Stimulated activated CD8-positive, alpha-beta memory T cell treated with anti-CD3 and anti-CD28 coated beads, Interleukin-4, amount 100 ng/mL, for 48 hours (primary cell): Measurements from ENCODE around the gene IRAK3.

Experiments used
- DNase-seq: peaks from one replicate; pipeline ENCODE4 v3.0.0-alpha.2; 2020

IRAK3 gene, protein sequence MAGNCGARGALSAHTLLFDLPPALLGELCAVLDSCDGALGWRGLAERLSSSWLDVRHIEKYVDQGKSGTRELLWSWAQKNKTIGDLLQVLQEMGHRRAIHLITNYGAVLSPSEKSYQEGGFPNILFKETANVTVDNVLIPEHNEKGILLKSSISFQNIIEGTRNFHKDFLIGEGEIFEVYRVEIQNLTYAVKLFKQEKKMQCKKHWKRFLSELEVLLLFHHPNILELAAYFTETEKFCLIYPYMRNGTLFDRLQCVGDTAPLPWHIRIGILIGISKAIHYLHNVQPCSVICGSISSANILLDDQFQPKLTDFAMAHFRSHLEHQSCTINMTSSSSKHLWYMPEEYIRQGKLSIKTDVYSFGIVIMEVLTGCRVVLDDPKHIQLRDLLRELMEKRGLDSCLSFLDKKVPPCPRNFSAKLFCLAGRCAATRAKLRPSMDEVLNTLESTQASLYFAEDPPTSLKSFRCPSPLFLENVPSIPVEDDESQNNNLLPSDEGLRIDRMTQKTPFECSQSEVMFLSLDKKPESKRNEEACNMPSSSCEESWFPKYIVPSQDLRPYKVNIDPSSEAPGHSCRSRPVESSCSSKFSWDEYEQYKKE

DNA sequence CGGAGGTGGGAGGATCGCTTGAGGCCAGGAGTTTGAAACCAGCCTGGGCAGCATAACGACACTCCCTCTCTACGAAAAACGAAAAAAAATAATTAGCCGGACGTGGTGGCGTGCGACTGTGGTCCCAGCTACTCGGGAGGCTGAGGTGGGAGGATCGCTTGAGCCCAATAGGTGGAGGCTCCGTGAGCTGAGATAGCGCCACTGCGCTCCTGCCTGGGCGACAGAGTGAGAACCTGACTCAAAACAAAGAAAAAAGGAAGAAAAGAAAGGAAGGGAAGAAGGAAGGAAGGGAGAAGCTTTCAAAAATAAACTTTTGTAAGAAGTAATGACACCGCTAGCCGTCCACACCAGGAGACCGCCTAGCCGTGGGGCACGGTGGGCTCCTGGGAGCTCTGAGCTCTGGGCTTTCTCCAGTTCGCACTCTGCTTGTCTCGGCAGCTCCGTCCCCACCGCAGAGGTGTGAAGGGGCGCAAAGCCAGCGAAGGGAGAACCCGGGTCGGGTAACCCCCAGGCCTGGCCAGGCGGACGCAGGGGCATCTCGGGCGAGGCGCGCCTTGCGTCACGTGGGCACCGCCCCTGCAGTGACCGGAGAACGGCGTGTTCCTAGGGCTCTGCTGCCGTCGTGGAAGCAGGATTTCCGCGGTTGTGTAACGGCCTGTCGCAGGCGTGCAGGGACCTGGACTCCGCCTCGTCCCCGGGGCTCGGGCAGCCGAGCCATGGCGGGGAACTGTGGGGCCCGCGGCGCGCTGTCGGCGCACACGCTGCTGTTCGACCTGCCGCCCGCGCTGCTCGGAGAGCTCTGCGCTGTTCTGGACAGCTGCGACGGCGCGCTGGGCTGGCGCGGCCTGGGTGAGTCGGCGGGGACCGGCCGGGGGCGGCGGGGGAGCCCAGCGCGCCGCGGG, at the start of gene IRAK3:
Gene IRAK3 (plus strand): TSS at position 631 of the 902 bp plus-strand sequence. CDS start 86 bp downstream, at position 717.
- DNase-seq: peak; percentile 46

DNA sequence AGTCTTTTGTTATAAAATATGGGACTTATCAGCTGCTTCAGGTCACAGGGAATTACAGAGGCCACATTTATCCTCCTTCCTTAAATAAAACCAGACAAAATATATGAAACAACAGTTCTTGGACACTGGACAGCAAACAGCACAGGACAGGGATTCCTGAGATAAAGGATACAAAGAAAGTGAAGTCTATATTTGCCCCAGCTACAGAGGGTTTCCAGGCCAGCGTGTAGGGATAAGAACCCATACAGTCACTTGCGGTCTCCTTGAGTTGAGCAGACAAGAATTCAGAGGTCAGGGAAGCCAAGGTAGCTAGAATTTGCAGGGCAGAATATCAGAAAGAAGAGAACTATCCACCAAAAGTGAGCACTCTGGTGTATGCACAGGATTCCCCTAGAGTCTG, 49.7 kb upstream of the IRAK3 start:
- DNase-seq: no peak

DNA sequence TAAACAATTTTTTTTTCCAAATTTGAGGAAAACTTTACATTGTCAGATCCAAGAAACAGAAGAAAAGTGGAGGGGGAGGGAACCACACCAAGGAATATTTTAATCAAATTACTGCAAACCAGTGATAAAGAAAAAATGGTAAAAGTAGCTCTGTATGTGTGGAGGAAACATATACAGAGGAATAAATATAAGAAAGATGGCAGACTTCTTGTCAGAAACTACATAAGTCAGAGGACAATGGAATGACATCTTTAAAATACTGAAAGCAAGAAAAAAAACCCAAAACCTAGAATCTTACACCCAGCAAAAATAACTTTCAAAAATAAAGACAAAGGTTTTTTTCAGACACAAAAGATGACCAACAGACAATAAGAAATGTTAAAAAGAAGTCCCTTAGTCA, 48.3 kb upstream of the IRAK3 start:
- DNase-seq: no peak

DNA sequence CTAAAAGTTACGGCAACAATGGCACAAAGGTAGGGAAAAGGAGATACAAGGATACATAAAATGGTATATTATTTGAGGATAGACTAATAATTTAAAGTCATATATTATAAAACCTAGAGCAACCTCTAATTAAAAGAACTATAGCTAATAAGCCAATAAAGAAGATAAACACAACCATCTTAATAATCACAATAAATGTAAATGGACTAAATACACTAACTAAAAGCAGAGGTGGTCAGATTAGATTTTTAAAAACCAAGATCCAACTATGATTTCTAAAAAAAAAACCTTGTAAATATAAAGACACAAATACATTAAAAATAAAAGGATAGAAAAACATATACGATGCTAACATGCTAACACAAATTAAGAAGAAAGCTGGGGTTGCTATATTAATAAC, 47.7 kb upstream of the IRAK3 start:
- DNase-seq: no peak

DNA sequence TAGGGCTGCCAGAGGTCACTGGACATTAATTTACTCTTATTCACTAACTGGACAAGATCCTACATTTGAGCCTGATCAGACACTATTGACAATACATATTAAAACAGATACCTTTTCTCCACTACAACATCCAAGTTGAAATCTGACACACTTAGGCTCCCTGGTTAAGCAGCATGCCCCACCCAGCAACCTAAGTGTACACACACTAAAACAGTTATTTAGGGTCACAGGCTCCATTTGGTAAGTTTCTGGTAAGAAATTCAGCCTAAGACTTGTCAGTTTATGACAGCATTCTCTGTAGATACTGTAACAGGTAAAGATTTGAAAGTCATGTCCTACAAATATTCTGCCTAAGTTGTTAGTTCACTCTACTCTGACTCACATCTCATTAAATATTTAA, 46.2 kb upstream of the IRAK3 start:
- no peak for DNase-seq

DNA sequence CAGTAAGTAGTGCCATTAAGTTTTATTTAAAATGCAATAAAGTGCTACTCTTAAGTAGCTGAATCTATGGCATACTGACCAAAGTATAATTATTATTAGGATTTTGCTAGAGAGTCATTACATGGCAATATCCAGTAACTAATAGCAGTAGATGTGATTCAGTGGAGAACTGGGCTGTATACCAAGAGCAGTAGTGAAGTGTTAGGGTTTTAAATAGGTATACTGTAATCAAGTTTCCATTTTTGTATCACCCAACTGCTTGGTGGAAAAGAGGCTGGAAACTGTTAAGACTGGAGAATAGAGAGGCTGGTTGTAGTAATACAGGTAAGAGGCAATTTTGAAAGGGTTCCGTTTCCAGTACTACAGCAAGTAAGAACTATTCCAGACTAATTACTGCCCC, 45.1 kb upstream of the IRAK3 start:
- no peak for DNase-seq

DNA sequence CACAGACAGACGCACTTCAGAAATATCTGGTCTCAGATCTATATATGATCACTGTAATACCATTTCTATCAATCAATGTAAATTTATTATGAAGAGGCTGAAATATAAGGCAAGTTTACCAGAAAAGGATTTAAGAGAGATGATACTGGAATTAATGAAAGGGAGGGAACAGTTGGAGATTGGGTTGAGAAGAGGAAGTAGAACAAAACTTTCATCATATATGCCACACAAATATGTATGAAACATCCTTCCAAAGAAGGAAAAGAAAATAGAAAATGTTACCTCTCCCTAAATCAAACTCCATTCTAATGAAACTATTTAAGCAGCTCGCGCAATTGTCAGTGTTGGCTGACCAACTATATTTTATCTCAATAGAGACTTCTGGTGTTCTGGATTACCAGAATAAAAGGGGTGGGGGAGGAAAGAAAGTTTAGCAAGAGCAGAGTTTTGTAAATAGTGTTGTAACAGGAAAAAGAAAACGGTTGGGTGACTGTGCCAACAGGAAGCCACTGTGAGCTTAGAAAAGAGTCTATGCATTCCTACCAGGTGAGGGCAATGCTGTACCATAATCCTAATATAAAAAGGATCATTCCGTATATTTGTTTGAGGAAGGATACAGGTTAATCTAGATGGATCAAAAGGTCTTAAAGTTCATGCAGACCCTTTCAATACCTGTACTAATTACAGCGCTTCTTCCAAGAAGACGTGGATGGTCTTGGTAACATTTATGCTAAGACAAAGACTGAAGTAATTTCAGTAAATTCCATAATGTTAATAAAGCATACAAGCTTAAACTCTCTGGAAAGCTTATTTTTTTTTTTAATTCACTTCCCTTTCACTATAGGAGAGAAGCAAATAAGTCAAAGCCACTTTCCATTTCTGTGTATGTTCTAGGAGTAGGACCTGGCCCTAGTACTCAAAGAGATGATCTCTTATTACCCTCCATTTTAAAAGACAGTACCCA, 43.9 kb upstream of the IRAK3 start:
- no peak for DNase-seq

DNA sequence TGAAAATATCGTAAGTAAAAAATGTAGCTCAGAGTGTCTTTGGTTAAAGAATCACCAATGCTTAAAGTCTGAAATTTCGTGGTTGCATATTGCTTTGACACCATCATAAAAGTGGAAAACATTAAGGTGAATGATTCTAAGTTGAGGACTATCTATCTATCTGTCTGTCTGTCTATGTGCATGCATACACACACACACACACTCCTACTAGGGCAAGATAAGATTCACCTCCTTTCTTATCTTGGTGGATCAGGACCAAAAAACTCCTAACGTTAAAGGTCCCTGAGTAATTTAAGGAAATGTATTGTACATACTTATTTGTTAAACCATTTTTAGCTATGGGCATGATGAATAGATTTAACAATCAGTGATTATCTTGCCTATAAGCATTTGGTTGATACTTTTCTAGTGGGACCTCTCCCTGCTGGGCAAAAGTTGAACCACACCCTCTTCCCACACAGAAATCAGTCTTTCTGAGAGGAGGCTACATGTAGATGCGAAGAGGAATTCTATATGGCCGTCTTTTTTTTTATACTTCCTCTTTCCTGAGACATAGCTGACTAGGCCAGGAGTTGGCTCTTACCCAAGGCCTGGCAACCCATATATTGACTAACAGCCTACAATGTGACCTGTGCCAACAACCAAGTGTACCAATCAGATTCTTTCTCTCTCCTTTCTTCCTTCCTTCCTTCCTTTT, 39.2 kb upstream of the IRAK3 start:
- no peak for DNase-seq

DNA sequence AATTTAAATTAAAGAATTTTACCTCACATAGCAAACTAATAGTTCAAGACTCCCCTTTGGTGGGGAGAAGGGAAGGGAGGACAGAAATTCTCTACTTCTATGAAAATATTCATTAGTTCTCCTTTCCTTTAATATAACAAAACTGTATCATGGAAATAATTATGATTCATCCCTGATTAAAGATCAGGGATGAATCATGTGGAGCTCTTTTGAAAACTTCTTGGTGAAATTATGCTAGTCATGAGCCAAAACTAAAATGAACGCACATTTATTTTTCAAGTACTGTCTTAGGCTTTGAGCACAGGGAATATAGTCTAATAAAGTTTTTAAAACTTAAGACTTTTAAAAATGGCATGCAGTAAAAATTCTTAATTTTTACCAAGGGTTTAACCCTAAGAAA, 36.3 kb upstream of the IRAK3 start:
- DNase-seq: no peak

DNA sequence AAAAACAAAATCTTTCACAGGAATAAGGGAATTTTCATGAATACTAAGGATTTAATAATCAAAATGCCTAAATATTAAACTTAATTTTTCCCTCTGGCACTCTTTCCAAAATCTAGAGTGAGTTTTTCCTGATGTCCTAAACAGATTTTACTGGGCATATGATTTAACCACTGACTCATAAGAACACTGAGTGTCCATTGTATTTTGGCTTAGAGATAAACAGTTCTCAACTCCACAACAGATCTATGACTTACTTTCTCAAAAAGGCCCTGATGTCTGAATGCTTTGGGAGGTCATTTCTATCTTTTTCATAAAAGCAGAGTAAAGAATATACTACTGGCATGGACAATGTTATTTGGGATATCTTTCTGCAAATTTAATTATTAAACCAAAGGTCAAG, 34.2 kb upstream of the IRAK3 start:
- no peak for DNase-seq

DNA sequence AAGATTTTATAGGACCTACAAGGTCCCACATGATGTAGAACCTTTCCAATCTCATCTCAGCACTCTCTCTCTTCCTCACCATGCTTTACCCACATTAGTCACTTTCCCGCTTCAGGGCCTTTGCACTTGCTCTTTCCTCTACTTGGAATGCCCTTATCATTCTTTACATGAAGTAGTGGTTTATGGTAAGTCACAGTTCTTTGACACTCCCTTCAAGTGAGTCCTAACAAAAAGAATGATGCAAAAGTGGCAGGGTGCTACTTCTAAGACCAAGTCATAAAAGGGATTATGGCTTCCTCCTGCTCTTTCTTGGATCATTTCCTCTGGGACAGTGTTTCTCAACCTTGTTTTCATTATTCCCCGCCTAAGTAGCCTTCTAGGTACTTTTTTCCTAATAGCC, 32.4 kb upstream of the IRAK3 start:
- DNase-seq: no peak

DNA sequence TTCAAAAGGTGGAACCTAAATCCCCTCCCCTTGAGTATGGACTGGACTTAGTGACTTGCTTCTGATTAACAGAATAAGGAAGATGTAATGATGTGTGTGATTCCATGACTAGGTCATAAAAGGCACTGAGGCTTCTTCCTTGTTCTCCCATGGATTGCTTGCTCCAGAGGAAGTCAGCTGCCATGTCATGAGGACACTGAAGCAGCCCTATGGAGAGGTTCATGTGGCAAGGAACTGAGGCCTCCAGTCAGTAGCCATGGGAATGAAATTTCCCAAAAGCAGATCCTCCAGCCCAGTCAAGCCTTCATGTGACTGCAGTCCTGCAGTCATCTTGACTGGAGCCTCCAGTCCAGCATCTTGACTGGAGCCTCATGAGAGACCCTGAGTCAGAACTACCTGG, 29.9 kb upstream of the IRAK3 start:
- DNase-seq: no peak

DNA sequence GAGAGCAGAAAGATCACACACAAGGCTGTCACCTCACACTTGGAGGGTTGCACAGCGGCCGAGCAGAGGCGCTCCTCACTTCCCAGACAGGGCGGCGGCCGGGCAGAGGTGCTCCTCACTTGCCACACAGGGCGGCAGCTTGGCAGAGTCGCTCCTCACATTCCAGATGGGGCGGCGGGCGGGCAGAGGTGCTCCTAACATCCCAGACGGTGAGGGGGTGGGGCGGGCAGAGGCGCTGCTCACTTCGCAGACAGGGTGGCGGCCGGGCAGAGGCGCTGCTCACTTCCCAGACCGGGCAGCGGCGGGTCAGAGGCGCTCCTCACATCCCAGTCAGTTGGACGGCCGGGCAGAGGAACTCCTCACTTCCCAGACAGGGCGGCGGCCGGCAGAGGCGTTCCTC, 28.3 kb upstream of the IRAK3 start:
- DNase-seq: no peak

DNA sequence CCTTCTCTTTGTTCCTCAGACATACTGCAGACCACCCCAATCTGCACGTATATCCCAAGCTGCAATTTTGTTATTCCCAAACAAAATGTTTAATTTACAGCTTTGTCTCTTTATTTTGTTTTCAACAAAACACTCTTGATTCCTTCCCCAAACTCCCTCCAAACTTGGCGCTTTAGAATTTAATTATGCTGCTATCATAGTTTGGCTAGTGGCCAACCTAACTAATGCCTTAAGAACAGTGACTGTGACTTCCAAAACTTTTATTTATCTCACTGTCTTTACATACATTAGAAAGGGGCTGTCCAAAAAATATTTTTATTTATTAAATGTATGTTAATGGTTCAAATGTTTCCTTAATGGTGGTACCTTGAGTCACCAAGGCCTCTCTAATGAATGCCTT, 26.3 kb upstream of the IRAK3 start:
- DNase-seq: no peak

DNA sequence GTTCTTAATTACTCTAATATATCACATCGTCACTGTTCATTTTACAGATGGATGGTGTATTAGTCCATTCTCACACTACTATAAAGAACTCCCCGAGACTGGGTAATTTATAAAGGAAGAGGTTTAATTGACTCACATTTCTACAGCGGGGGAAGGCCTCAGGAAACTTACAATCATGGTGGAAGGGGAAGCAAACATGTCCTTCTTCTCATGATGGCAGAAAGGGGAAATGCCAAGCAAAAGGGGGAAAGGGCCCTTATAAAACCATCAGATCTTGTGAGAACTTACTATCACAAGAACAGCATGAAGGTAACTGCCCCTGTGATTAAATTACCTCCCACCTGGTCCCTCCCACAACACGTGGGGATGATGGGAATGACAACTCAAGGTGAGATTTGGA, 25.7 kb upstream of the IRAK3 start:
- no peak for DNase-seq

DNA sequence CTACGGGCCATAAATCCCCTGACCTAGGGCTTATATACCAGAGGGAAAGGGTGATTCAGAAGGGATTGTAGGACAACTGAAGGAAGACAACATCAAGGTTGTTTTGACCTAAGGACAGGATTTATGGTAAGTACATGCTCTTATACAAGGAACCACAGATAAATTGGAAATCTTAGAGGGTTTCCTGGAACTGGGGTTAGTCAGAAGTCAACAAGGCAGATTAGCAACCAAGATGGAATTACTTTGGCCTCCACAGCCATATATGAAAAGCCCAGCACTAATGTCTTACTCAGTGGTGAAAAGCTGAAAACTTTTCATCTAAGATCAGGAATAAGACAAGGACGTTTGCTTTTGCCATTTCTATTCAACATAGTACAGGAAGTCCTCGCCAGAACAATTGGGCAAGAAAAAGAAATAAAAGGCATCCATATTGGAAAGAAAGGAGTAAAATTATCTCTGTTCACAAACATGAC, 24.6 kb upstream of the IRAK3 start:
- DNase-seq: no peak

DNA sequence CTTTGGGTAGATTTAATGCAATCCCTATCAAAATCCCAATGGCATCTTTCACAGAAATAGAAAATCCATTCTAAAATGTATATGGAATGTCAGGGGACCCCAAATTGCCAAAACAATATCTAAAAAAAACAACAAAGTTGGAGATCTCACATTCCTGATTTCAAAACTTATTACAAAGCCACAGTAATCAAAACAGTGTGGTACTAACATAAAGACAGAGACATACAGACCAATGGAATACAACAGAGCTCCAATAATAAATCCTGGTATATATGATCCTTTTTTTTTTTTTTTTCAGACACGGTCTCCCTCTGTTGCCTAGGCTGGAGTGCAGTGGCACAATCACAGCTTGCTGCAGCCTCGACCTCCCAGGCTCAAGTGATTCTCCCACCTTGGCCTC, 23.9 kb upstream of the IRAK3 start:
- no peak for DNase-seq

DNA sequence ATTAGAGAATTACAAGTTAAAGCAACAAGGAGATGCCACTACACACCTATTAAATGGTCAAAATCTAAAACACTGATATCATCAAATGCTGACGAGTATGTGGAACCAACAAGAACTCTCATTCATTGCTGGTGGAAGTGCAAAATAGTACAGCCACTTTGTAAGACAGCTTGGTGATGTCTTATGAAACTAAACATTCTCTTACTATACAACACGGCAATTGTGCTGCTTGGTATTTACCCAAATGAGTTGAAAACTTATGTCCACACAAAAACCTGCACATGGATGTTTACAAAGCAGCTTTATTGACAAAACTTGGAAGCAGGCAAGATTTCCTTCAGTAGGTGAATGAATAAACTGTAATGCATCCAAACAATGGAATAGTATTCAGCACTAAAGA, 22.5 kb upstream of the IRAK3 start:
- no peak for DNase-seq

DNA sequence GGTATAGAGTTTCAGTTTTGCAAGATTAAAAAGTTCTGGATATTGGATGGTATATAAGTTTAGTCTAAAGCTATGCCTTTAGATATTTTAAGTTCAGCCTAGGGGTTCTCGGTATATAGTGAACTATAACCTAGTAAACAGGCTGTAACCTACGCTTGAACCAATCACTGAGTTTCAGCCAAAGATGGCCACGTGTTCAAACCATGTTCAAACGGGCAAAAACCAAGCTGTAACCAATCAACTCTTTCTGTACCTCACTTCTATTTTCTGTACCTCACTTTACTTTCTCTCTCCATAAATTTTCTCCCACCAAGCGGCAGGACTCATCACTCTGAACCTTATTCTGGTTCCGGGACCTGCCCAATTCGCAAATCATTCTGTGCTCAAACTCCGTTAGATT, 20.6 kb upstream of the IRAK3 start:
- no peak for DNase-seq

DNA sequence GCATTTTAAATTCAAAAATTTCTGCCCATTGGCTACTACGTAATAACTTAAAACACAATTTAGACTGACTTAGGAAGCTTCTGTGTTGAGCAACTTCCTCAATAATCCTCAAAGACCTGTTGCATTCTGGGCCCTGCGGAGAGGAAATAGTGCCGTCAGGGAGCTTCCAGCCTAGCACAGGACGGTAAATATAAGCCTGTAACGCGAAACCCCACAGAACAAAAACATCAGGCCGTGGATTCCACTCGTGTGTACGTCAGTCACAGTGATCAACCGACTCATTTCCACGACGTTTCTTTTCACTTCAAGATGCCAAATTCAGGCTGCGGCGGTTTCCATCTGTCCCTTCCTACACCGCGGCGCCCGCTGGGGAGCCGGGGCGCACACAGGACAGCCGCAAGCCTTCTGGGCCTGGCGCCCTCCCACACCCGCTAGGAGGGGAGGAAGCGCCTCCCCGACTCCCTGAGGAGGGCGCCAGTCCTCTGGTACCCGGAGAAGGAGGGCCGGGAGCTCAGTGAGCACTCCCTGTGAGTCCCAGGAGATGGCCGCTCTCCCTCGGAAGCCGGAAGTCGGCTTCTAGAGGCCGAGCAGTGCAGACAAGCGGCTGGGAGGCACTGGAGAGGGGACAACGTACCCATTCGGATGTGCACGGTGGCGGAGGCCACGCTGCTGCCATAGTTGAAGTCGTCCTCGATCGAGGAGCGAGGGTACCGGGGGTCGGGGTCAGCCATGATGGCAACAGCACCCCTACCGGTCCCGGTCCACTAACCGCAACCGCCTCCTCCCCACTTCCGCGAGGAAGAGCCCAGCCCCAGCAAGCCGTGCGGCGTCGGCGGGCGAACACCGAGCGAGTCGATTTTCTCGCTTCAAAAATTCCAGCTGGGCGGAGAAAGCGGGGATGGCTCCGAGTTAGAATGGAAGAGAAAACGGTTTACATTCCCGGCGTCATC, 19.5 kb upstream of the IRAK3 start, which contains the start of gene TMBIM4:
Gene TMBIM4 (minus strand): TSS at position 776 of the 950 bp plus-strand sequence. CDS start 45 bp downstream, at position 731.
- peak; percentile 90 for DNase-seq
